ENCODE results near the gene PANK1. TPM values are rescaled to one million over a fixed set of nuclear protein-coding genes. Genes with fewer than 3 reads are reported as not detected.

PANK1 gene
- total RNA-seq, 1 donor from 2014 or later, result 38.0 TPM

DNA sequence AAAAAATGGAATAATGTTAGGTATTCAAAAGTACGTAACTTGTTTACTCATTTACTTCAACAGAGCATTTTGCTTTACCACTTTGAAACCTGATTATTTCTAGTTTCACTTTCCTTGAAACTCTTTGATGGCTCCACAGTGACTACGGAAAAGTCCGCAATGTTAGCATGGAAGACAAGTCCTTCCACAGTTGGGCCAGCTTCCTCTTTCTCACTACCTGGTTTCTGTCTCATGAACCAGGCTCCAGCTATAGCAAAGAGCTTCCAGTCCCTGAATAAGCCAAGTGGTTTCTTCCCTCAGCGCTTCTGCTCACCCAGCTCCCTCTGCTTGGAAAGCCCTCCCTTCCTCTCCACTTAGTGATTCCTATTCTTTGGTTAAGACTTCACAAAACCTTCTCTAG lies 64.8 kb downstream of the PANK1 start:
- no peak for DNase-seq (ENCODE audit: low spot score, unreplicated experiment)
- Mint-ChIP-seq H3K9me3 (ENCODE audit: low read depth) (peaks cover 9% of the 10 kb centered on the region), H3K27ac (no peak overlapping the region), H3K4me3 (ENCODE audit: low read depth) (no peak overlapping the region), H3K4me1 (ENCODE audit: low read depth) (no peaks in the 10 kb centered on the region), H3K27me3 (no peaks in the 10 kb centered on the region), H3K36me3 (ENCODE audit: insufficient read depth) (peaks cover 17% of the 10 kb centered on the region)
- TF ChIP-seq CTCF (IDR thresholded peaks at IDR 0.05; ENCODE audit: unreplicated experiment), result no peak

GRCh38 chr10:89576696-89577095 lies 68.3 kb downstream of the PANK1 start:
- Mint-ChIP-seq H3K27me3 (no peaks in the 10 kb centered on the region), H3K27ac (no peak overlapping the region), H3K9me3 (ENCODE audit: low read depth) (peaks cover 9% of the 10 kb centered on the region), H3K4me1 (ENCODE audit: low read depth) (no peaks in the 10 kb centered on the region), H3K36me3 (ENCODE audit: insufficient read depth) (peaks cover 3% of the 10 kb centered on the region), H3K4me3 (ENCODE audit: low read depth) (no peak overlapping the region)
- no peak for DNase-seq (ENCODE audit: low spot score, unreplicated experiment)
- TF ChIP-seq CTCF (IDR thresholded peaks at IDR 0.05; ENCODE audit: unreplicated experiment), result no peak

DNA sequence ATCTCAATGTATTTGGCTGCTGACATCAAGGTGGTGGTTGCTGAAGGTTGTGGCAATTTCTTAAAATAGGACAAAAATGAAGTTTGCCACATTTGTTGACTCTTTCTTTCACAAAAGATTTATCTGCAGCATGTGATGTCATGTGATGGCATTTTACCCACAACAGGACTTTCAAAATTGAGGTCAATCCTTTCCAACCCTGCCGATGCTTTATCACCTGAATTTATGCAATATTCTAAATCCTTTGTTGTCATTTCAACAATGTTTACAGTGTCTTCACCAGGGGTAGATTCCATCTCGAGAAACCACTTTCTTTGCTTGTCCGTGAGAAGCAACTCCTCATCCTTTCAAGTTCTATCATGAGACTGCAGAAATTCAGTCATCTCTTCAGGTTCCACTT lies 69.0 kb downstream of the PANK1 start:
- H3K9me3 Mint-ChIP-seq (ENCODE audit: low read depth), result peaks cover 9% of the 10 kb centered on the region
- H3K36me3 Mint-ChIP-seq (ENCODE audit: insufficient read depth), result peaks cover 3% of the 10 kb centered on the region
- TF ChIP-seq CTCF (IDR thresholded peaks at IDR 0.05; ENCODE audit: unreplicated experiment), result no peak
- DNase-seq (ENCODE audit: low spot score, unreplicated experiment), result no peak
- H3K27ac Mint-ChIP-seq, result no peak overlapping the region
- H3K4me3 Mint-ChIP-seq (ENCODE audit: low read depth), result no peak overlapping the region
- no peaks in the 10 kb centered on the region for H3K27me3 Mint-ChIP-seq
- H3K4me1 Mint-ChIP-seq (ENCODE audit: low read depth), result no peaks in the 10 kb centered on the region

GRCh38 chr10:89575031-89575430 lies 70.0 kb downstream of the PANK1 start:
- DNase-seq (ENCODE audit: low spot score, unreplicated experiment), result no peak
- H3K4me1 Mint-ChIP-seq (ENCODE audit: low read depth), result no peaks in the 10 kb centered on the region
- no peaks in the 10 kb centered on the region for H3K27me3 Mint-ChIP-seq
- no peak for TF ChIP-seq CTCF (IDR thresholded peaks at IDR 0.05; ENCODE audit: unreplicated experiment)
- H3K4me3 Mint-ChIP-seq (ENCODE audit: low read depth), result no peak overlapping the region
- no peak overlapping the region for H3K27ac Mint-ChIP-seq
- H3K9me3 Mint-ChIP-seq (ENCODE audit: low read depth), result peaks cover 9% of the 10 kb centered on the region
- peaks cover 1% of the 10 kb centered on the region for H3K36me3 Mint-ChIP-seq (ENCODE audit: insufficient read depth)

DNA sequence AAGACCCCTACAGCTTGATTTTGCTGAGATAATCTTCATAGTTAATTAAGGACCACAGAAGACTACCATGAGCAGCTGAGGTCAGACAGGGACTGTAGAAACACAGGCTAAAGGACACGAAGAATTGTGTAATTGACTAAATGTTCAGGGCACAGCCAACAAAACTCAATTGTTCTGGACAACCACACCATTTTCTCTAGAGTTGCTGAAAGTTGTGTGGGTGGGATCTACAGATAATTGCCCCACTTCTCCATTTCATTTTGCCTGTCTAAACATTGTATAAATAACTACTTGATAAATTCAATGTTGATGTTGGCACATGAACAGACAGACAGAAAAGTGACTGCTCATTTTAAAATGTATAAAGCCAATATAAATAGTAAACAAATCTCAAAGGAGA lies 70.7 kb downstream of the PANK1 start:
- no peak overlapping the region for H3K4me3 Mint-ChIP-seq (ENCODE audit: low read depth)
- no peak for TF ChIP-seq CTCF (IDR thresholded peaks at IDR 0.05; ENCODE audit: unreplicated experiment)
- no peaks in the 10 kb centered on the region for H3K27me3 Mint-ChIP-seq
- no peaks in the 10 kb centered on the region for H3K4me1 Mint-ChIP-seq (ENCODE audit: low read depth)
- H3K9me3 Mint-ChIP-seq (ENCODE audit: low read depth), result peaks cover 9% of the 10 kb centered on the region
- H3K36me3 Mint-ChIP-seq (ENCODE audit: insufficient read depth), result peaks cover 1% of the 10 kb centered on the region
- no peak overlapping the region for H3K27ac Mint-ChIP-seq
- DNase-seq (ENCODE audit: low spot score, unreplicated experiment), result no peak

Measured in progenitor cell of endocrine pancreas (in vitro differentiated cells).